GOT3 (cell line): ENCODE data around the gene SSU72.

Experiments used
- DNase-seq: peaks from one replicate; lab custom pipeline; 2025; ENCODE audit warnings: mixed read lengths; lab: John Stamatoyannopoulos, UW

SSU72 gene

GRCh38 chr1:1610796-1611195 lies 36.1 kb upstream of the SSU72 start:
- DNase-seq = no peak

GRCh38 chr1:1609822-1610485 lies 35.3 kb upstream of the SSU72 start:
- DNase-seq = no peak

- DNase-seq = no peak
Observed at GRCh38 chr1:1606232-1606631, 31.6 kb upstream of the SSU72 start.

GRCh38 chr1:1605724-1606123 lies 31.1 kb upstream of the SSU72 start:
- DNase-seq = no peak

- DNase-seq = no peak
Observed at GRCh38 chr1:1605034-1605591, 30.4 kb upstream of the SSU72 start.

GRCh38 chr1:1604374-1605033 lies 29.8 kb upstream of the SSU72 start:
- no peak for DNase-seq

- no peak for DNase-seq
Observed at GRCh38 chr1:1603671-1604373, 29.2 kb upstream of the SSU72 start.

- DNase-seq = no peak
Observed at GRCh38 chr1:1602968-1603506, 28.4 kb upstream of the SSU72 start.

GRCh38 chr1:1602304-1602967 lies 27.8 kb upstream of the SSU72 start:
- DNase-seq = no peak

GRCh38 chr1:1601564-1602303 lies 27.1 kb upstream of the SSU72 start:
- DNase-seq = no peak

- no peak for DNase-seq
Observed at GRCh38 chr1:1600861-1601563, 26.3 kb upstream of the SSU72 start.

- DNase-seq = no peak
Observed at GRCh38 chr1:1599935-1600860, 25.5 kb upstream of the SSU72 start, which contains the start of gene FNDC10. TSS of gene FNDC10 (minus strand) at chr1:1600135. CDS start at chr1:1600015, 120 bp downstream.

GRCh38 chr1:1599030-1599934 lies 24.6 kb upstream of the SSU72 start:
- DNase-seq = no peak

- DNase-seq = no peak
Observed at GRCh38 chr1:1598720-1599029, 24.0 kb upstream of the SSU72 start.

GRCh38 chr1:1598051-1598719 lies 23.5 kb upstream of the SSU72 start:
- DNase-seq = no peak

GRCh38 chr1:1597275-1597930 lies 22.7 kb upstream of the SSU72 start:
- DNase-seq = no peak

GRCh38 chr1:1596493-1597274 lies 22.0 kb upstream of the SSU72 start:
- DNase-seq = no peak
